VCaP (cell line): ENCODE measurements around the gene C18orf54.
"Not testable (repeated sequence)": the region's sequence is repeated elsewhere in the genome, so short reads cannot be mapped to it uniquely, and the experiment has no call there.

Experiments
- H3K27ac ChIP-seq: fragments of 450-650 bp; 2 replicates; pipeline ENCODE4 v1.5.1; 2017
- CTCF ChIP-seq: fragments of 450-650 bp; conservative IDR thresholded peaks from 2 replicates; pipeline ENCODE4 v1.5.1; 2017; ENCODE audit warnings: mild to moderate bottlenecking, moderate library complexity

Gene C18orf54

GRCh38 chr18:54357660-54358494, at the start of gene C18orf54, which contains the start of gene STARD6:
C18orf54 (plus strand) TSS chr18:54357906; CDS start chr18:54360573, 2,667 bp downstream.
STARD6 (minus strand) TSS chr18:54357858; CDS start chr18:54354573, 3,285 bp downstream.
- TF ChIP-seq CTCF: peak; percentile 65
- H3K27ac ChIP-seq: peak within 1 kb of the TSS; percentile 67

- not testable (repeated sequence) for H3K27ac ChIP-seq
Measured at GRCh38 chr18:54309564-54309963, 48.1 kb upstream of the C18orf54 start.

- H3K27ac ChIP-seq: no peak overlapping the region
- no peak for TF ChIP-seq CTCF
Measured at GRCh38 chr18:54316071-54316820, 41.5 kb upstream of the C18orf54 start.

GRCh38 chr18:54323561-54323960, 34.1 kb upstream of the C18orf54 start:
- no peak overlapping the region for H3K27ac ChIP-seq
- TF ChIP-seq CTCF: no peak

GRCh38 chr18:54323970-54324369, 33.7 kb upstream of the C18orf54 start:
- TF ChIP-seq CTCF: no peak
- H3K27ac ChIP-seq: no peak overlapping the region

- no peak overlapping the region for H3K27ac ChIP-seq
- no peak for TF ChIP-seq CTCF
Measured at GRCh38 chr18:54327818-54328217, 29.9 kb upstream of the C18orf54 start.

- TF ChIP-seq CTCF: no peak
Measured at GRCh38 chr18:54329787-54330186, 27.9 kb upstream of the C18orf54 start.

More at GRCh38 chr18:54329787-54330186, 27.9 kb upstream of the C18orf54 start:
- no peak overlapping the region for H3K27ac ChIP-seq
